Psoas muscle (tissue), 8 donors: Measurements from ENCODE around the gene DHDDS. TPM values are rescaled to one million over a fixed set of nuclear protein-coding genes. Genes with fewer than 3 reads are reported as not detected.

ENCODE experiments used
- ATAC-seq, 4 donors: fragments of 200-7000 bp; cut with Tn5 transposase; one replicate each; pipeline ENCODE4 v1.9.1; 2020; ENCODE audit warnings: moderate library complexity in 3 of 4, mild to moderate bottlenecking in 2 of 4
- DNase-seq, 2 donors: peaks; one replicate each; pipeline ENCODE4 v3.0.0-alpha.2; 2020
- H3K27ac ChIP-seq: fragments of 200-600 bp; one replicate; pipeline ENCODE4 v1.8.0; 2022
- H3K27me3 ChIP-seq, 3 donors: fragments of 200-600 bp in 1 of 3; one replicate each; pipeline versions ENCODE4 v1.6.1 to v1.8.0; 2013 to 2022; ENCODE audit warnings: low read length in 2 of 3, mild to moderate bottlenecking in 2 of 3, moderate library complexity in 1 of 3; ENCODE audit not compliant: insufficient read depth in 3 of 3
- H3K36me3 ChIP-seq, 2 donors: fragments of 200-600 bp in 1 of 2; one replicate each; pipeline versions ENCODE4 v1.6.1 to v1.8.0; 2013 to 2022; ENCODE audit warnings: low read depth in 1 of 2, mild to moderate bottlenecking in 1 of 2, moderate library complexity in 1 of 2; ENCODE audit not compliant: insufficient read depth in 1 of 2
- H3K4me1 ChIP-seq: fragments of 200-600 bp; one replicate; pipeline ENCODE4 v1.8.0; 2022
- H3K4me3 ChIP-seq: fragments of 200-600 bp; one replicate; pipeline ENCODE4 v1.8.0; 2022; ENCODE audit warnings: mild to moderate bottlenecking
- H3K9me3 ChIP-seq: fragments of 200-600 bp; one replicate; pipeline ENCODE4 v1.8.0; 2022
- CTCF ChIP-seq: fragments of 200-600 bp; IDR thresholded peaks from one replicate; pipeline ENCODE4 v1.8.0; 2022; ENCODE audit warnings: antibody characterized with exemption
- WGBS, 3 donors: extraction: QIAGEN DNeasy Blood & Tissue Kit; methylation state at CpG; one replicate each; pipeline versions ENCODE4 v1.1.6 to v1.1.7; 2013; 5-methylcytosine and 5-hydroxymethylcytosine counted together
- intact Hi-C, 2 donors: fragments of 100-400 bp; cut with DNase I; formaldehyde crosslinking; loops; one replicate each; pipeline versions ENCODE4 v1.11.0 to v1.14.2; 2022
- polyA plus RNA-seq, 3 donors: library from polyadenylated mRNA; stranded (reverse); fragments of 200-250 nt; gene quantifications; one replicate each; pipeline ENCODE4 v1.2.3, GENCODE V29; 2013
- total RNA-seq, 4 donors: library from RNA; stranded (reverse); fragmentation: NEBNext Ultra II Directional in 2 of 4; extraction: Animal tissue kit (Norgen Biotek cat#: 25700) in 2 of 4; gene quantifications; one replicate each; pipeline versions ENCODE4 v1.2.1 to v1.2.4, GENCODE V29; 2021 to 2023
- donor health status: healthy with polysubstance abuse.
- donor health status: DM: no; HTN: no; CAD: no; lungs with moderate emphysema.
- donor health status: Bipolar disorder and iron deficiency.
- donor health status: healthy.
- donor health status: DM: yes; HTN: yes; CAD: no.
- donor health status: DM: no; HTN: no; CAD: no.
- donor health status: DM: no; HTN: no; CAD: no.
- donor health status: DM: yes; HTN: yes; CAD: no.

DHDDS gene
- total and polyA plus RNA-seq, 7 donors, result 14.1 to 40.6 (median 23.3) TPM

GRCh38 chr1:26399034-26399433 lies 33.1 kb upstream of the DHDDS start:
- peaks cover 0 to 10% (median 4%) of the 10 kb centered on the region in 3 donors for H3K27me3 ChIP-seq
- DNase-seq, result no peak
- no peaks in the 10 kb centered on the region for H3K9me3 ChIP-seq
- no peak overlapping the region for H3K4me3 ChIP-seq
- no peak for TF ChIP-seq CTCF
- intact Hi-C loops, result no loop called here
- no peaks in the 10 kb centered on the region for H3K36me3 ChIP-seq
- 71 to 80% (median 75%) methylated on average over 3 of the region's 3 CpGs for WGBS, 3 donors
- H3K27ac ChIP-seq, result no peak overlapping the region
- no peak for ATAC-seq
- H3K4me1 ChIP-seq, result no peaks in the 10 kb centered on the region

DNA sequence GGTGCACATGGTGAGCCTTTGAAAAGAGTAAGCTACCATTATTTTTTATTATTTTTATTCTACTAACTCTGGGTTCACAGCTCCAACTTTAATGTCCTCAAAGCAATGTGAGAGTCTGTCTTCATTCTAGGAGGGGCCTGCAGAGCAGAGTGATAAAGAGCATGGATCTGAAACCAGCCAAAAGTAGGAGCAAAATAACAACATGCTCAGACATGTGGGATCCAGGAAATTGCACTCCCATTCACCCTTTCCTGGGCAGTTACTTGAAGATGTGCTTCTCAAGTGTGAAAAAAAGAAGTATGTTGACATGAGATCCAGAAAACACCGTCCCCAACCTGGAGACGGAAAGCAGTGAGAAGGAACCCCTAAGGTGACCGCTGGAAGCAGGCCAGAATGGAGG lies 30.2 kb upstream of the DHDDS start:
- DNase-seq, result no peak
- H3K36me3 ChIP-seq, result no peaks in the 10 kb centered on the region
- ATAC-seq, result no peak
- no peaks in the 10 kb centered on the region for H3K4me1 ChIP-seq
- WGBS, 3 donors, result 75 to 79% (median 76%) methylated on average over 3 of the region's 3 CpGs
- TF ChIP-seq CTCF, result no peak
- H3K9me3 ChIP-seq, result no peaks in the 10 kb centered on the region
- no peak overlapping the region for H3K27ac ChIP-seq
- peaks cover 2 to 12% (median 4%) of the 10 kb centered on the region in 3 donors for H3K27me3 ChIP-seq
- H3K4me3 ChIP-seq, result no peak overlapping the region
- intact Hi-C loops, result no loop called here

DNA sequence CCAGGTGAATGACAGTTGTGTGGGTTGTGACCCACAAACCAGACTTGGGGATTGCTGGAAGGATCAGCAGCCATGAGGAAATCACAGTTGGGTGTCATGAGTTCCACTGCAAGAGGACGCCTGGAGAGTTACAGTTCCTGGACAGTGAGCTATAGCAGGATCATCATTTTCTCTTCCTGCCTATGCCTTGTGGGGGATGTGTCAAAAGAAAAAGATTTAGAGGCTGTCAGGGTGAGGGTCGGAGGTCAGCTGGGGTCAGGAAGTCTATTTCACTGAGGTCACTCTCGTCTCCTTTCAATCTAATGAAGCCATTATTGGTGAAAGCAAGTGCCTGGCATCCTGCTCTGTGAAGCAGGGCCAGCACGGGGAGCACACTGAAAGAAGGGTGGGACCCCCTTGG lies 28.5 kb upstream of the DHDDS start:
- no peak overlapping the region for H3K27ac ChIP-seq
- H3K36me3 ChIP-seq, result no peaks in the 10 kb centered on the region
- H3K9me3 ChIP-seq, result no peaks in the 10 kb centered on the region
- H3K4me3 ChIP-seq, result no peak overlapping the region
- H3K4me1 ChIP-seq, result no peaks in the 10 kb centered on the region
- peaks cover 2 to 15% (median 4%) of the 10 kb centered on the region in 3 donors for H3K27me3 ChIP-seq
- WGBS, 3 donors, result 20 to 22% (median 21%) methylated on average over 4 of the region's 4 CpGs
- no peak for TF ChIP-seq CTCF
- DNase-seq, result no peak
- intact Hi-C loops, result no loop called here
- ATAC-seq, result no peak

DNA sequence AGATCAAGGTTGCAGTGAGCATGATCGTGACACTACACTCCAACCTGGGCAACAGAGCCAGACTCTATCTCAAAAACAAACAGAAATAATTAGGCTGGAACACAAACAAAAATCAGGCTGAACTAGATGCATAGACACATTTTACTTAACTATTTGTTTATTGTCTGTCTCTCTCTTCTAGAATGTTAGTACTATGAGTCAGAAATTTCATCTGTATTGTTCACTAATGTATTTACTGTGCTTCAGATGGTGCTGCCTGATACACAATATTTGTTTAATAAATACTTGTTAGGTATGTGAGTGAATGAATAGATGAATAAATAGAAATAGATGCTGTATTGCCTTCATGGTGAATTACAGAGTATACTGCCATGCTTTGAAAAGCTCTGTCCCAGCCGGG lies 27.5 kb upstream of the DHDDS start:
- no peak for ATAC-seq
- intact Hi-C loops, result no loop called here

More for the DNA sequence above, 27.5 kb upstream of the DHDDS start:
- H3K27ac ChIP-seq, result no peak overlapping the region
- TF ChIP-seq CTCF, result no peak
- peaks cover 4 to 20% (median 5%) of the 10 kb centered on the region in 3 donors for H3K27me3 ChIP-seq
- no peak overlapping the region for H3K4me3 ChIP-seq
- no peaks in the 10 kb centered on the region for H3K9me3 ChIP-seq
- WGBS, 3 donors, result 81 to 89% (median 85%) methylated on average over 2 of the region's 2 CpGs
- H3K36me3 ChIP-seq, result no peaks in the 10 kb centered on the region
- no peaks in the 10 kb centered on the region for H3K4me1 ChIP-seq
- DNase-seq, result no peak
